GM18502 (cell line): Measurements from ENCODE around the gene AXIN2.
"Not testable (repeated sequence)": the region's sequence is repeated elsewhere in the genome, so short reads cannot be mapped to it uniquely, and the experiment has no call there.

Experiments used
- ATAC-seq: cut with Tn5 transposase; IDR thresholded peaks from one replicate; pipeline ENCODE4 v1.9.1; 2021; ENCODE audit warnings: mild to moderate bottlenecking; ENCODE audit not compliant: unreplicated experiment, poor library complexity

The AXIN2 gene

GRCh38 chr17:65538675-65539529 is 22.5 kb downstream of the AXIN2 start:
- no peak for ATAC-seq

DNA sequence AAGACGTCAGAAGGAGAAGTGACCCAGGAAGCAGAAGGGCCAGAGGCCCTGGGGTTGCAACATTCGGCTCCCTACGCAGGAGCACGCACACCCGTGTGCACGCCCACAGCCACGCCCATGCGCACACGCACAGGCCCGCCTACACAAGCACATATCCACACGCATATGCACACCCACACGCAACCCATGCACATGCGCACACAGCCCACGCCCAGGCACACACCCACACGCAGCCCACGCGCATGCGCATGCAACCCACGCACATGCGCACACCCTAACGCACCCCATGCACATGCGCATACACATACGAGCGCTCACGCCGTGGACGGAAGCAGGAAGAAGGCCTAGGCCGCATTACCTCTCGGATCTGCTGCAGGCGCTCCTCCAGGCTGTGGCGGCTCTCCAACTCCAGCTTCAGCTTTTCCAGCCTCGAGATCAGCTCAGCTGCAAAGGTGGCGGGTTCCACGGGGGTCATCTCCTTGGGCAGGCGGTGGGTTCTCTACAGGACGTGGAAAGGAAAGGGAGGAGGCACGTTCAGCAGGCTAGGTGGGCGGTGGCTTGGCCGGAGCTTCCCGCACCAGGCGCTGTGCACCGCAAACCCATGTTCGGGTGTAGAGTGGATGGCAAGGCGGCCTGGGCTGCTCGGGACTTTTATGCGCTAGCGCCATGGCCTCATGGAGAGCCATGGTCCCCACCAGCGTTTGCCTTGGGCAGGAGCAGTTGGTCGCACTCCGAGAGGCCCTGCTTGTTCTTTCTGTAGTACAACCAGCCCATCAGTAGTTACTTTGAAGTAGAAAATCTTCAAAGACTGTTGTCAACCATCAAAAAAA is 23.4 kb downstream of the AXIN2 start:
- no peak for ATAC-seq

- ATAC-seq: no peak
Measured at GRCh38 chr17:65537343-65537844, 24.1 kb downstream of the AXIN2 start.

- ATAC-seq: no peak
Measured at GRCh38 chr17:65536573-65537342, 24.7 kb downstream of the AXIN2 start.

- ATAC-seq: no peak
Measured at GRCh38 chr17:65535777-65536572, 25.5 kb downstream of the AXIN2 start.

GRCh38 chr17:65533852-65534457 is 27.5 kb downstream of the AXIN2 start:
- no peak for ATAC-seq

GRCh38 chr17:65533056-65533745 is 28.2 kb downstream of the AXIN2 start:
- ATAC-seq: no peak

DNA sequence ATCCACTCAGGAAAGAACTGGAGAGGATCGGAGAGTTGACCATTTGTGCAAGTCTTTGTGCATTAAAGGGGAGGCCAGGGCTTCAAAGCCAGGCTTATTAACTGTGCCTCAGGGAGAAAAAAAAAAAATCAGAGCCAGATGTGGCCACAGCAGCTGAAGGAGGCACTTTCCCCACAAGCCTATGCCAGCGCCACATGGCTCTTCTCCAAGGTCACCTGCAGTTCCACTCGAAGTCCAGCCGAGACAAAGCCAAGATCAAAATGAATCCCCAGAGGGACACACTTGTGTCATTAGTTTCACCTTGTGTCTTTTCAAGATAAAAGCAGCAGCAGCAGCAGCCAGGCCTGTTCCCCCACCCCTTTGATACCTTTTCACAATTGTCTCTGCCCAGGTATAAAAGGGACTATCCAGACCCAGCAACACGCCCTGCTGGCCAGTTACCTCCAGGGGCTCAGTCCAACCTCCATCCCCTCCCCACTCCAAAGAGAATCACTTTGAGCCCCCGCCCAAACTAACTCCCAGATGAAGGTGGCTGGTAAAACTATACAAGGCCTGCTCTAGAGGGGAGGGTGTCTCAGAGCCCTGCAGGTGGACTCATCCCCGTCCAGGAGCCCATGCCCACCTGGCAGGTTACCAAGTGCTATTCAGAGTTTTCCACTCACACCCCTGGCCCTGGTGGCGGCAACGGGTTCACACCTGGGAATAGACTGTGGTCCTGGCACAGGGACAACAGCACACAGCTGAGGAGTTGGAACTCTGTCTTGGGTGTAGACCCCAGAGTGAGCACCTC is 29.2 kb downstream of the AXIN2 start:
- ATAC-seq: no peak

DNA sequence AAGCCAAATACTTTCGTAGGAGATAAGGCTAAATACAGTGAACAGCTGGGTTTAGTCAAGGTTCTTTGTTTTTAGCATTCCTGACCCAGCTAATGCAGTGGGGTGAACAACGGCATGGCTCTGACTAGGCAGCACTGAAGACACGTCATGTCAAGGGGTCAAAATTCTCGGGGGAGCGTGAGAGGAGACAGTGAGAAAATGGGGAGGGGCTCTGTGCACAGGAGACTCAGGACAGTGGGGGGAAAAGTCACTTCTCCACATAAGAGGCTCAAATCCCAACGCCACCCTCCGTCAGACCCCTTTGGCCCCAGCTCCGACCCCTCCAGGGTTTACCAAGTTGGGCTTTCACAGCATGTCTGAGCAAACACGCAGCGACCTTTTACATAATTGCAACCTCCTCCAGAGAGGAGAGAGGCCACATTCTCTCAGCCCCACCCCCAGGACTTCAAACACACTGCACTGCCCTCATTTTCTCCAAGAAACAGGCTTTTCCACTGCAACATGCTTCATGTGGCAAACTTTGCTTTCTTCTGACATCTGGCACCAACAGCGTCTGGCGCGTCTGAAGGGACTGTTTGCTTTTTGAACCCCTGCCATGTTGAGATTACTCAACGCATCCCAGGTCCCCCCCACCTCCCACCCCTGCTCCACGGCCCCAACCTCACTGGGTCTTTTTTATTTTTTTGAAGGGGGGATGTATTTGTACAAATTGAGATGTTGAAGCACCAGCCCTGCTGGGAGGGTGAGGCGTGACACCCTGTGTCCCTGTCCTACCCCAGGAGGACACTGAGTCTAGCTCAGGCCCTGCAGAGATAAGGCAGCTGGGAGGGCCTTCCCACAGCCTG is 30.0 kb downstream of the AXIN2 start:
- ATAC-seq: no peak

DNA sequence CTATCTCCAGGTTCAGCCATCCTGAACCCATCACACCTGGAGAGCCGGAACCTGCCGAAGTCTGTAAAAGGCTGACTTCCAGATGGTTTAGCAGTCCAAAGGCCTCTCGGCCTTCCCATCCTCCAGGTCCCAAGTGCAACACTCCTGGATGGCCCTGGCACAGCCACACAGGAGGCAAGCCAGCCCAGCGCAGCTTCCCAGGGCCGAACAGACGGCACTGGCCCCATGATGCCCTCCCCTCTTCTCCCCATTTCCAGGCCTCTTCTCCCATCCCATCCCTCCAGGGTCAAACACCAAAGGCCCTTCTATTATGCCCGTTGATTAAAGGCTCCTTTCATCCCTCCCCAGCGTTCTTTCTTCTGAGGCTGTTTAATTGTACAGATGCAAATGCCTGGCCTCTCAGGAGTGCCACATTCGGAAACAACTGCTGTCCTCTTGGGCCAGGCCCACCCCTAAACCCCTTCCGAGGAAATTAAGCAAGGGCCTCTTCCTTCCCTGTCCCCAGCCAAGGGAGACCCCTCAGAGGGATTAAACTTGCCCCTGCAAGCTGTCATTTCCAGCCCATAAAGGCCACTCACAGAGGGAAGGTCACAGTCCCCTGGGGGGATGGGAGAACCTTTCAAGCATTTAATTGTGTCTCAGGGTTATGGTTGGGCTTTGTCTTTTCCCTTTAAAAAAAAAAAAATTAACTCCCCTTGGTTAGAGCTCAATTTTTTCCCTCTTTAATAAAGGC is 30.8 kb downstream of the AXIN2 start:
- ATAC-seq: no peak

DNA sequence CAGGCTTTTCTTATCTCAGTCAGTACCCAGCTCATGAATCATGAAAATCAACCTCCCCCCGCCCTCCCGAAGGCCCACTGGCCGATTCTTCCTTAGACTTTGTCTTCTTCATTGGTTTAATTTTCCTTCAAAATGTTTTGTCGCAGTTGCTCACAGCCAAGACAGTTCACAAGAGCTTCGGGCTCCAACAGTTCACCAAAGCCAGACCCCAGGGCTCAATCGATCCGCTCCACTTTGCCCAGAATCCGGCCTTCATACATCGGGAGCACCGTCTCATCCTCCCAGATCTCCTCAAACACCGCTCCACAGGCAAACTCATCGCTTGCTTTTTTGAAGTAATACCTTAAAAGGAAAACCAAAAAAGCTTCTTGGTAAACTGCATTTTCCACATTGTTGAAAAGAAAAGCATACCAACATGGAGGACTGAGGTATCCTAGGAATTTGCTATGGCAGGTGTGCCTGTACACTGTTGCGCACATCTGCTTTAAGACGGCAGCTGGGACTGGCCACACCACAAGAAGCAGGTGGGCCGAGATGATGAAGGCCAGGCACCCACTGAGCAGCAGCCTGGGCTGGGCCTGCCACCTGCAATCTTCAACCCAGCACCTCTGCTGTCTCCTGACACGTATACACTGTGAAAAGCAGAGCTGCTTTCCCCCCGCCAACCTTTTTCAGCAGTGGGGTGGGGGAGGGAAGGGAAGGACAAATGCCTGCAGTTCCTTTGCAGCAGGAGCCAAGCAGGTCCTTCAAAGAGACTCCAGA is 31.5 kb downstream of the AXIN2 start:
- no peak for ATAC-seq

DNA sequence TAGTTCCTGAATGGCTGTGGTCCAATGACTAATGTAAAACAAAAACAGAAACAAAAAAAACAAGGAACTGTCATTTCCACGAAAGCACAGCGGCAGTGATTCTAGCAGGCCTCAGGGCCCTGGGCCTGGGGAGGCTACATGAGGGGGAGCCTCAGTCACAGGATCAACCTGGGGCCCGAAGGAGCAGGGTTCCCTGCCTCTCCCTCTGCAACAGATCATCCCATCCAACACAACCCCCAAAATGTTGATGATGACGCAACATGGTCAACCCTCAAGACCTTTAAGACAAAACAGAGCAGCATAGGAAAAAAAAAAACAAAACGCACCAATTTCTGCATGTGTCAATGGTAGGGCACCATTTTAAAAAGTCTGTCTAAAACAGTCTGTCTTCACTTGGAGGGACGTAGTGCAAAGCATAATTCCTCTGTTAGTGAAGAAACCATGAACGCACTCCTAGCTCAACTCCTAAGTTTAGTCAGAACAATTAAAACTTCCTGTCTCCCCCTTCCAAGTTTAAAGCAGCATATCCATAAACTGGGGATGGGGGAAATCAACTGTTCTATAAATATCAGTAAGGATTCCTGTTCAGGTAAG is 32.3 kb downstream of the AXIN2 start:
- no peak for ATAC-seq

GRCh38 chr17:65527857-65528591 is 33.4 kb downstream of the AXIN2 start:
- no peak for ATAC-seq

DNA sequence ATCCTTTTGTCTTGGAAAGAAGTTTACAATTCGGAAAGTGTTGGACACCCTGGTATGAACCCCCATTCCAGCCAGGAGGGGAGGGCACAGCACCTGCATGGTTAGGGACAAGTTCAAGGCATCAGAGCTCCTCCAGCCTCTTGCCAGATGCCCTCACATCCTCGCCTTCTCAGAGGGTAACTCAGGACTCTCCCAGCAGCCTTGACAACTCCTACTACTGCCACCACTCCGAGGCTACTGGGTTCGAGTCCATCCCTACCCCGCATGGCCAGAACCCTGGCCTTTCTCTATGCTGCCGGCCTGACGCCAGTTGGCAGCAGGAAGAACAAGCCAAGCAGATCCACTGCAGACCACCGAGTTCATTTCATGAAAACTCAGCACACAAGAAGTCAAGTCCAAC is 34.1 kb downstream of the AXIN2 start:
- no peak for ATAC-seq

GRCh38 chr17:65526854-65527253 is 34.6 kb downstream of the AXIN2 start:
- ATAC-seq: not testable (repeated sequence)
